ENCODE data around the gene GATB. TPM values are rescaled to one million over a fixed set of nuclear protein-coding genes. Genes with fewer than 3 reads are reported as not detected.
A peak's percentile ranks its signal among the peaks of the same experiment; 100 is the strongest.

The GATB gene
- total and polyA plus RNA-seq, 2 experiments from 2014 or later, result 19.4 to 20.1 TPM

GRCh38 chr4:151781026-151781425 lies 20.2 kb upstream of the GATB start:
- WGBS (ENCODE audit: low lambda C conversion rate, missing lambda C conversion rate), result 89% methylated on average over 5 of the region's 5 CpGs
- no peak for TF ChIP-seq EZH2 (IDR thresholded peaks at IDR 0.05; ENCODE audit: borderline replicate concordance)
- TF ChIP-seq CTCF (IDR thresholded peaks at IDR 0.05; ENCODE audit: poor library complexity), result no peak
- no peak for TF ChIP-seq EZH2phosphoT487 (IDR thresholded peaks at IDR 0.05; ENCODE audit: low read depth, severe bottlenecking, unreplicated experiment)
- H3K27ac ChIP-seq, result no peak overlapping the region

GRCh38 chr4:151777471-151777870 lies 16.7 kb upstream of the GATB start:
- no peak overlapping the region for H2AFZ ChIP-seq
- no peak for DNase-seq (ENCODE audit: low spot score)
- H3K27me3 ChIP-seq, result no peaks in the 10 kb centered on the region
- no peaks in the 10 kb centered on the region for H3K4me1 ChIP-seq (ENCODE audit: insufficient read depth)
- no peak overlapping the region for H3K27ac ChIP-seq
- peaks cover 9% of the 10 kb centered on the region for H3K9me3 ChIP-seq (ENCODE audit: low read depth)
- WGBS (ENCODE audit: low lambda C conversion rate, missing lambda C conversion rate), result 73% methylated on average over 1 of the region's 1 CpG
- no peaks in the 10 kb centered on the region for H3K36me3 ChIP-seq (replicated peaks; ENCODE audit: insufficient read depth, low read depth)
- H3K9me2 ChIP-seq (replicated peaks; ENCODE audit: insufficient read depth), result no peaks in the 10 kb centered on the region
- TF ChIP-seq EZH2 (IDR thresholded peaks at IDR 0.05; ENCODE audit: borderline replicate concordance), result no peak
- TF ChIP-seq EZH2phosphoT487 (IDR thresholded peaks at IDR 0.05; ENCODE audit: low read depth, severe bottlenecking, unreplicated experiment), result no peak
- no peak for TF ChIP-seq CTCF (IDR thresholded peaks at IDR 0.05; ENCODE audit: poor library complexity)
- no peak overlapping the region for H3K4me2 ChIP-seq
- no peaks in the 10 kb centered on the region for H4K20me1 ChIP-seq (ENCODE audit: insufficient read depth, poor library complexity, severe bottlenecking)
- no peak overlapping the region for H3K4me3 ChIP-seq
- H3K79me2 ChIP-seq, result no peaks in the 10 kb centered on the region

More at GRCh38 chr4:151781026-151781425, 20.2 kb upstream of the GATB start:
- Histone ChIP-seq H3K4me2 (no peak overlapping the region), H3K9me3 (ENCODE audit: low read depth) (no peaks in the 10 kb centered on the region), H3K27me3 (no peaks in the 10 kb centered on the region), H4K20me1 (ENCODE audit: insufficient read depth, poor library complexity, severe bottlenecking) (no peaks in the 10 kb centered on the region), H2AFZ (no peak overlapping the region), H3K36me3 (replicated peaks; ENCODE audit: insufficient read depth, low read depth) (no peaks in the 10 kb centered on the region), H3K4me1 (ENCODE audit: insufficient read depth) (peaks cover 8% of the 10 kb centered on the region), H3K9me2 (replicated peaks; ENCODE audit: insufficient read depth) (no peaks in the 10 kb centered on the region), H3K79me2 (no peaks in the 10 kb centered on the region), H3K4me3 (no peak overlapping the region)
- DNase-seq (ENCODE audit: low spot score), result no peak

- TF ChIP-seq EZH2 (IDR thresholded peaks at IDR 0.05; ENCODE audit: borderline replicate concordance) (no peak), CTCF (IDR thresholded peaks at IDR 0.05; ENCODE audit: poor library complexity) (no peak), EZH2phosphoT487 (IDR thresholded peaks at IDR 0.05; ENCODE audit: low read depth, severe bottlenecking, unreplicated experiment) (no peak)
- Histone ChIP-seq H3K9me3 (ENCODE audit: low read depth) (peaks cover 9% of the 10 kb centered on the region), H3K4me1 (ENCODE audit: insufficient read depth) (no peaks in the 10 kb centered on the region), H3K36me3 (replicated peaks; ENCODE audit: insufficient read depth, low read depth) (no peaks in the 10 kb centered on the region), H2AFZ (no peak overlapping the region), H3K9me2 (replicated peaks; ENCODE audit: insufficient read depth) (no peaks in the 10 kb centered on the region), H3K4me2 (no peak overlapping the region), H4K20me1 (ENCODE audit: insufficient read depth, poor library complexity, severe bottlenecking) (no peaks in the 10 kb centered on the region), H3K4me3 (no peak overlapping the region), H3K27ac (no peak overlapping the region), H3K79me2 (no peaks in the 10 kb centered on the region), H3K27me3 (no peaks in the 10 kb centered on the region)
- no peak for DNase-seq (ENCODE audit: low spot score)
Measured at GRCh38 chr4:151774324-151774723, 13.5 kb upstream of the GATB start.

GRCh38 chr4:151772274-151772673 lies 11.5 kb upstream of the GATB start:
- Histone ChIP-seq H3K27ac (no peak overlapping the region), H3K9me2 (replicated peaks; ENCODE audit: insufficient read depth) (no peaks in the 10 kb centered on the region), H4K20me1 (ENCODE audit: insufficient read depth, poor library complexity, severe bottlenecking) (no peaks in the 10 kb centered on the region), H3K27me3 (peaks cover 2% of the 10 kb centered on the region), H3K79me2 (no peaks in the 10 kb centered on the region), H3K4me3 (no peak overlapping the region), H2AFZ (no peak overlapping the region), H3K36me3 (replicated peaks; ENCODE audit: insufficient read depth, low read depth) (no peaks in the 10 kb centered on the region), H3K9me3 (ENCODE audit: low read depth) (peaks cover 9% of the 10 kb centered on the region), H3K4me1 (ENCODE audit: insufficient read depth) (no peaks in the 10 kb centered on the region), H3K4me2 (peak overlapping the region; percentile 29)
- TF ChIP-seq EZH2 (IDR thresholded peaks at IDR 0.05; ENCODE audit: borderline replicate concordance) (no peak), EZH2phosphoT487 (IDR thresholded peaks at IDR 0.05; ENCODE audit: low read depth, severe bottlenecking, unreplicated experiment) (no peak), CTCF (IDR thresholded peaks at IDR 0.05; ENCODE audit: poor library complexity) (no peak)
- DNase-seq (ENCODE audit: low spot score), result no peak
- WGBS (ENCODE audit: low lambda C conversion rate, missing lambda C conversion rate), result 85% methylated on average over 3 of the region's 3 CpGs

Measured in hepatocyte (in vitro differentiated cells).